ENCODE data around the gene UNC119B. TPM values are rescaled to one million over a fixed set of nuclear protein-coding genes. Genes with fewer than 3 reads are reported as not detected.

Gene UNC119B
- total RNA-seq, 1 donor from 2014 or later: 9.3 TPM

DNA sequence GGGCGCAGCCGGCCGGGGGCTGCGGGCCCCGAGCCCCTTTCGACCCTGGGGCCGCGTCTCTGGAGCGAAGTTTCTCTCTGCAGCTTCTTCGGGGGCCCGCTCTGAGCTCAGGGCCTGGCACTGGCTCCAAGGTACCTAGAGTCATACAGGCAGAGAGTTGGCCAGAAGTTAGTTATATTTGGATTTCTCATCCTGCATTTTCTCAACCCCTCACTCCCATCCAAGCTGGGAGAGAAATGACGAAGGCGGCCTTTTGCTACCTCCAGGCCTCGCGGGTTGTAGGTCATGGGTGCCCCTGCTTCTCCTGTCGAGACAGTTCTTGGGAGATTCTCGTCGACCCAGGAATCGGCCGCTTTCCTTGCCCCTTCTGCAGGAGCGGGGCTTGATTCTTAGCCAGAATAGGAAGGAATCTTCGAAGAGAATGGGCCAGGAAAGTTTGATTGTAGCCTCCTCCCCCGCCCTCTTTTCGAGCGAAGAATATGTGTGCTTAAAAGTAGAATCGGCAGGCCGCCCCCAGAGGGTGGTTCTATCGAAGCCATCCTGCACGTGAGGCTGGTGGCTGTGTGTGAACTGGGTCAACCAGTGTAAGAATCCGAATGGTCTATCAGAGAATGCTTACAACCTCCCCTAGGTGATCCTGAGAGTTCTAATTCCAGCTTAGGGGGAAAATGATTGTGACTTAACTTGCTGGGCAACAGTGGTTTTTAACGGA, 22.5 kb upstream of the UNC119B start:
- DNase-seq (ENCODE audit: low read depth): peak; percentile 18

DNA sequence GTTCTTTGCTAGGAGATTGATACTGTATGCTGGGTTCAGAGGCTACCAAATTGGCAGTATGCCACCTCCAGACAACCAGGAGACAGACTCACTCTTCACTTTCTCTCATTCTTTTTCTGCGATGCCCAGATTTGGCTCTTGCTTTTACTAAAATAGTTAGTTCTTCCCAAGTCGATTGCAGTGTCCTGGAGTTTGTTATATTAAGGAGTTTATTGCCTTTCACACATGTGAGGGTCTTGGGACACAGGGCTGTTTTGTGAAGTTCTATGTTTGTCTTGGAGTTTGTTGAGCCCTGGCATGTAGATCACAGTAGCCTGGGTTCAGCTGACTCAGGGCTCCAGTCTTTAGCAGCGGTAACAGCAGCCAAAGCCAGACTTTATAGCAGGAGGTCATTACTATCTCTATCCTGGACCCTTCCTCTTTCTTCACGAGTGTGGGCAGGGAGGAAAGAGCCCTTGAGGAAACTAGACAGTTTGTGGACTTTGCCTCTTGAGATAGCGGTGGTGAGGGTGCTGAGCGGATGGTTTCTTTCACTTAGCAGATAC, 21.7 kb upstream of the UNC119B start:
- DNase-seq (ENCODE audit: low read depth): peak; percentile 37

DNA sequence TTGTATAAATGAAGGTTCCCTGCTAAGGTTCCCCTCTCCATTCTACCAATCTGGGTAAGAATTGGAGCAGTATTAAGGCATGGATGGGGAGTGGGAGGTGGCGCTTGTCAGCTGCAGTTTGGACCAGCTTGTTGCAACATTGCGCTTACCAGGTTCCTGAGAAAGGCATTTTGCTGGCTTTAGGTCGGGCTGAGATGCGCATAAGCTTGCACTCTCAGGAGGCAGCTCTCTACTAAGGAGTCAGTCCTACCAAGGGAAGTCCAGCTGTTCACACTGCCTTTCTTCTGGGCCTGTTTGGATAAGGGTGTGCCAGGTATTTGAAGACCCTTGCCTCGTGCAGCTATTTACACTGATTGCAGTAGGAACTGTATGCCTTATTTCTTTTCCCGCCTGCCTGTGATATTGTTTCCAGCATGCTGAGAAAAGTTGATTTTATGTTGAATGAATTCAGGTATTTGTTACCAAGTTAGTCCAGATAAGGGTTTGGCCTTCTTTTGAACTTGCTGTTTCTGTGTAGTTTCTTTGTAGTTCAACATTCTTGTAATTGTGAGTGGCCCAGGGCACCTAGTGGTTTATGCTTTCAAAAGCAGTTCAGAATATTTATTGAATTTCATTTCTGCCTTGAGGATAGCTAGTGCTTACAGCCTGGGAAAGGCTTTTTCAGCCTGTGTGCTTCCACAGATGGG, 20.7 kb upstream of the UNC119B start:
- no peak for DNase-seq (ENCODE audit: low read depth)

DNA sequence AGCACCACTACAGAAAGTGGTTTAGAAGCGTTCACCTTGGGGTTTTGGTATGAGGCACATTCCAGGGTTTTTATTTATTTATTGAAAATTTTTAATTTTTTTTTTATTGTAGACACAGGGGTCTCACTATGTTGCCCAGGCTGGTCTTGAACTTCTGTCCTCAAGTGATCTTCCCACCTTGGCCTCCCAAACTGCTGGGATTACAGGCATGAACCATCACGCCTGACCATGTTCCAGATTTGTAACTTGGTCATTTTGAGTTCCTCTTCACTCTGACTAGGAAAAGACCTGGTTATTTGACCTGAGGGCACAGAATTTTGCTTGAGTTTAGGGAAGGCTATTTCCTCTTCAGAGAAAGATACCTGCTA, 20.2 kb upstream of the UNC119B start:
- DNase-seq (ENCODE audit: low read depth): no peak

DNA sequence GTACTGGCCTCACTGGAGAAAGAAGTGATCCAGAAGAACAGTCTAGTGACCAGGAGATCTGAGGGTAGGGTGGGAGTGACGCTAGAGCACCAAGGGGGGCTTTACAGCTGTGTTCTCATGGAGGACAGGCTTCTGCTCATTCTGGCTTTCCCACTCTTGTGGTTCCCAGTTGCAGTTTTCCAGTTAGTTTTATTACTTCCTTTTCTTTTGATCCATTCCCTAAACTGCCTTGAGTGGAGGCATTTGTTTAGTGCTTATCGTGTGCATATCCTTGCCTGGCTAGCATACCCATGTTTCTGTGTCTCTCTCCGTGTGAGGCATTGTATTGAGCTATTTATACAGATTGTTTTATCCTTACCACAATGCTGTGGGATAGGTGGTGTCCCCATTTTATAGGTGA, 19.3 kb upstream of the UNC119B start:
- no peak for DNase-seq (ENCODE audit: low read depth)

DNA sequence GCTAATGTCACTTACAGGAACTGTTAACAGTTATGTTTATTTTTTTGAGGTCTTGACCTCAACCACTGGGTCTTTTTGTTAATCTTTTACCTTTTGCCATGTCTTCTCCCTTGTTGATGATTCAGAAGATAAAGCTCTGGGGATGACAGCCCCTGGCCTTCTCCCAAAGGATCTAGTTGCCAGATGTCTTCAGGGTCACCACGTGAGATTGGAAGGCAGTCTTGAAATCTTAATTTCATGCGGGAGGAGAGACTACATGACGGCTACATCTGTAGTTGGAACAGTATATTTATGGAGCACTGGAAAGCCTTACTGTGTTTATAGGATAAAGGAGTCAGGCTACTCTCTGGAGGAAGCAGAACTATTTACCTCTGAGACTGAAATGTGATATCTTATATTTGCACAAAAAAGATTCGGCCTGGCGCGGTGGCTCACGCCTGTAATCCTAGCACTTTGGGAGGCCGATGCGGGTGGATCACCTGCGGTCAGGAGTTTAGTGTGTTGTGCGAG, 17.7 kb upstream of the UNC119B start:
- peak; percentile 20 for DNase-seq (ENCODE audit: low read depth)

DNA sequence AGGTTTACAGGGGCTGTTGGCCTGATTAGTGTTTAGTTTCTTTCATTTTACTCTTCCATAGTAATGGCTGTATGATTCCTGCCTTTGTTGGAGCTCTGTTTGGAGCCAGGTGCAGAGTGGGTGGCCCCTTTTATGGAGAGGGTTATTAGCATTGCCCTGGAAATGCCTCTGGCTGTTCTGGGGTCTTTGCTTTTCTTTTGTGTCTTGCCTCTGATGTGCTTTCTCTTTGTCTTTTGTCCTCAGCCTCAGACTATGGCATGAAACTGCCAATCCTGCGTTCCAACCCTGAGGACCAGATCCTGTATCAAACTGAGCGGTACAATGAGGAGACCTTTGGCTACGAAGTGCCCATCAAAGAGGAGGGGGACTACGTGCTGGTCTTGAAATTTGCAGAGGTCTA, 16.4 kb upstream of the UNC119B start:
- no peak for DNase-seq (ENCODE audit: low read depth)

DNA sequence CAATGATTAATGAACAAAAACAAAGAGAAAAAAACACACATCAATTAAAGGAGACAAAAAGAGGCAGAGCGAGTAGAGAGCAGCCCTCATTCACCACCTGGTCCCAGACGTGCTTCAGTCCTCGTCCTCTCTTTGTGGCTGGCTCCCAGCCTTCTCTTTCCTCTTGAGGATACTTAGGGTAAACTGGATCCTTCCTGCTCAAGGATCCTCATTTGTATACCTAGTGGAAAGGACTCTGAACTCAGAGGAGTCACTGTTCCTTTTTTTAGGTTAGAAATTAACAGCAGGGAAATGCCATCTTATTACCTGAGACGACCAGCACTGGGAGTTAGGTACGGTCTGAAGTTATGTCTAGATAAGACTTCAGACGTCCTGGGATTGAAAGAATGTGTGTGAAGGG, 13.6 kb upstream of the UNC119B start:
- no peak for DNase-seq (ENCODE audit: low read depth)

DNA sequence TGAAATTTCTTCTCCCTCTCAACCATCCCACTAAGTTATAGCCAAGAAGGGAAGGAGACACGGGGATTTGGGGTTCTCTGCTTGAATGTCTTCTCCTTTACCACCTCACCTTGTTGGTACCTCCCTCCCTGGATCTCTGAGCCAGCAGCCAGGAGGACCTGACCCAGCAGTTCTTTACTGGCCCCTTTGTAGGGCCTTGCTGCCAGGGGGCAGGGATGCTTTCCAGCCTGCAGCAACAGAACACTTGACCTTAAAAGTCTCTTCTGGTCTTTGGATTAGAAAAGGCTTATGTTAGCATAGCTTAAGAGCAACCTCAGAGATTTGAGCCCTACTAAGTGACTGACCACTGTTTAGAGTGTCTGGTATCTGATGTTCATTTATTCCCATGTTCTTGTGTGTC, 12.9 kb upstream of the UNC119B start:
- no peak for DNase-seq (ENCODE audit: low read depth)

DNA sequence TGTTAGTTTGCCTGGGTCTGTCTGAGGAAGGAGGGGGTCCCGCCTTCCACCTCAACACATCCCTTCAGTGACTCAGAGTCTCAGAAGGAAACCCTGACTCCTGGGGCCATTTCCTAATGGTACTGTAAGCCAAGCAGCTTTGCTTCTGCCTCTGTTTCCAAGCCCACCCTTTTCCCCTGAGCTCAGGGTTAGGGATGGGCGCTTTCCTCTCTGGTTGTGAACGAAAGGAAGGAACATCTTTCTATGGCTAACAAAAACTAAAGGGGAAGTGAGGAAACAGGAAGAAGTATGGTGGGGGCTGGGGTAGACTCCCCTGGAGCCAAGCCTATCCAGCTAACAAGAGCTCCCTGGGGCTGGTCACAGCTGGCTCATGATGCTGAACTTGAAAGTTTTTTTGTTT, 11.6 kb upstream of the UNC119B start:
- DNase-seq (ENCODE audit: low read depth): no peak

DNA sequence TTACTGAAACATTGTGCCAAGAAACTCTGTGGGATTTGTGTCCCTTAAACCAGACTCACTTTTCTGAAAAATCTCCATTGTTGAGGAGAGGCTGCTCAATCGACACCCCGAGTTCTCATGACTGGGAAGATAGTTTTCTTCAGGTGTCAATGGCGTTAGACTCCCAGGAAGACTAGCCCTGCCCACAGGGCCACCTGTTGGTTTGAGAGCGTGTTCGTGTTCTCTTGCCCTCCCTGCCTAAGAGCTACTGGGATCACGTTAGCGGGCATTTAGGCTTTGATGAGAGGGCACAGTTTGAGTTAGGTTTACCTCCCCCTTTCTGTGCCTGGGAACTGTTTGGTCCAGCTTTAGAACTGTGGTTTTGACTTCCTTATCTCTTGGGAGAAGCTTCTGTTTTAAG, 10.7 kb upstream of the UNC119B start:
- no peak for DNase-seq (ENCODE audit: low read depth)

DNA sequence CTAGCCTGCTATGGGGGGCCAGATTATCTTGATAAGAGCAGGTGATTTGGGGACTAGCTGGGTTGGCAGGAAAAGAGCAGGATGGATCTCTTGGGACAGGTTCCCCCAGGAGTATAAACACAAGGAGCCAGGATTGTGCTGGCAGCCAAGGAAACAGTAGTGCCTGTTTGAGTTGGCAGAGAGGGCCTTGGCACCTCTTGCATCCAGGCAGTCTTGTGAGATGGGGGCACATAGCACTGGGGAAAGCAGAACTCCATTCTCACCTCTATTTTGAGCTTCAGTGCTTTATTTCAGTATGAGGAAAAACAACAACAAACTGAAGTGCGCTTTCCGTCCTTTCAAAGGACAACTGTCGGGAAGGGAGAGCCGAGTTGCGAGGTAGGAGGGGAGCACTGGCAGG, 9.4 kb upstream of the UNC119B start:
- DNase-seq (ENCODE audit: low read depth): no peak

DNA sequence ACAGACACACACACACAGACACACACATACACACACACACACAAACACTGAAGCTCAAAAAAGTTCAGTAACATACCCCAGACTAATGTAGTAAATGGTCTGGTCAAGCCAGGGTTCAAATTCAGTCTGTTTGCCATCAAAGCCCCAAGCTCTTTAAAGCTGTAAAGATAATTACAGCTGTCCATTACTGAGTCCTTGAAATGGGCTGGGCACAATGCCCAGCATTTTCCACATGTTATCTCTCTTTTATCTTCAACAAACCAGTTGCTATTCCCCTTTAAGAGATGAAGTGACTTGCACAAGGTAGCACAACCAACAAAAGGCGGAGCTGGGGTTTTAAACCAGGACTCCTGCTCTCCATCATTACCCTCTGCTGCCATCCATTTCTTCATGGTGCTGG, 7.6 kb upstream of the UNC119B start:
- DNase-seq (ENCODE audit: low read depth): no peak

DNA sequence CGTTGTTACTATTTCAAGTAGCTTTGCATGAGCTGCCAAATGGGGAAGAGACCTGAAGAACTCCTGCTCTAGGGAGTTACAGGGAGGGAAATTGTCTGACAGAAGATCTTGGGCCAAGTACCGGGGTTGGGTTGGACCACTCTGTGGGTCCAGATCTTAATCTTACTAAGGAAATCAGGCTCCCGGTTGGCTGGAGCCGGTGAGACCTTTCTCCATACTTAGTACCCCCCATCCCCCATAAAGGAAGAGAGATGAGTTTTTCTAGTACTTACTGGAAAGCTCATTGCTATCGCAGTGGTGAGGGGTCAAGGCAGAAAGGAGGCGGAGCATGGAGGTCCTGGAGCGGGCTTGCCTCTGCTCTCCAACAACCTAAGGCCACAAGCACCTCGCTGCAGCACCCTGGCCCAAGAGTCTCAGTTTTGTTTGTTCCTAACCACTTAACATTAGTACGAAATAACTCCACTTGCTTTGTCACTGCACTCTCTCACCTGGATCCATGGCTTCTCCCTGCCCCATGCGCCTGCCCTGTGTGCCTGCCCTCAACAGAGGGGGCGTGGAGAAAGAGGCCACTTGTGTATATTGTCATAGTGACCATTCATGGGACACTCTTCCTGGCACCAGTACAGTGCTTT, 6.8 kb upstream of the UNC119B start:
- DNase-seq (ENCODE audit: low read depth): no peak

DNA sequence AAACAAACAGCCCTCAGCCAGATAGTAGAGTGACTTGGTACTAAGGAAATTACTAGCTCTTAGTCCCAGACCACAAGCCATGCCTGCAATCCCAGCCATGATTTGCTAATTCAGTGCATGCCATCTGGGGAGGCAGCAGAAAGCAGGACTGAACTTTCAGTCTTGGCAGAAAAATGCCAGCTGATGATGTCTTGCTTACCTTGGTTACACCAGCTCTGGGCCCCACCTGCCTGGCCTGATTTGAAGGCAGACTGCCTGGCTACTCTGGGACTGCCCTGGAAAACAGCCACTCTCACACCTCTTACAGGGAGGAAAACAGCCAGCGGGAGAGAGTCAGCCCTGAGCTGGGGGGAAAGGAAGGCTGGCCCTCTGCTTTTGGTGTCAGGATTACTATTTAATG, 4.6 kb upstream of the UNC119B start:
- no peak for DNase-seq (ENCODE audit: low read depth)

DNA sequence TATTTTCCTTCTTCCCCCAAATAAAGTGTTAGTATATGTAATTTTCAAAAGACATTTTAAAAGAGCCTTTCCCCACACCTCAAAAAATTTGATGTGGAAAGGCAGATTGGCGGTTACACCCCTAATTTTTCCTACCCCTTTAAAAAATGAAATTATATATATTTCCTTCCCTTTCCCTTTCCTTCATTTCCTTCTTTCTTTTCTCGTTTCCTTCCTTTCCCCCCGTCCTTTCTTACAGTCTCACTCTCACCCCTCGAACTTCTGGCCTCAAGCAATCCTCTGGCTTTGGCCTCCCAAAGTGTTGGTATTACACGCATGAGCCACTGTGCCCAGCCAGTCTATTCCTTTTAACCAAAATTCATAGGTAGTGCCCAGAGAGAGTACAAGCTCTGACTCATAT, 4.2 kb upstream of the UNC119B start:
- no peak for DNase-seq (ENCODE audit: low read depth)

DNA sequence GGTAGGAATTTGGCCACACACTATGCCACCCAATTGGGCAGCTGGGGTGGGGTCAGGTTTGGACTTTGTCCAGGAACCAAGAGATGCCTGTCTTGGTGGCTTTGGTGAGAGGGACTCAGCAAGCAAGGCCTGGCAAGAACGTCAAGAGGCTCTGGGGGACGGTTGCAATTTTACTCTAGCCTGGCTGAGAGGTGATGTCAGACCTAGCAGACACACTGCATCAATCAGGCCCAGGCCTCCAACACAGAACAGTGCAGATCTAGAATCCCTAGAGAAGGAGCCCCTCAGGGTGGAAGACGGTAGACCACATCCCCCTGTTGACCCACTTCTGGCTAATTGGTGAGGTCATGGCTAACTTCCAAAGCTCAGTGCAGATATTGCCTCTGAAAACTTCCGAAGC, 1.6 kb upstream of the UNC119B start:
- DNase-seq (ENCODE audit: low read depth): peak; percentile 61

DNA sequence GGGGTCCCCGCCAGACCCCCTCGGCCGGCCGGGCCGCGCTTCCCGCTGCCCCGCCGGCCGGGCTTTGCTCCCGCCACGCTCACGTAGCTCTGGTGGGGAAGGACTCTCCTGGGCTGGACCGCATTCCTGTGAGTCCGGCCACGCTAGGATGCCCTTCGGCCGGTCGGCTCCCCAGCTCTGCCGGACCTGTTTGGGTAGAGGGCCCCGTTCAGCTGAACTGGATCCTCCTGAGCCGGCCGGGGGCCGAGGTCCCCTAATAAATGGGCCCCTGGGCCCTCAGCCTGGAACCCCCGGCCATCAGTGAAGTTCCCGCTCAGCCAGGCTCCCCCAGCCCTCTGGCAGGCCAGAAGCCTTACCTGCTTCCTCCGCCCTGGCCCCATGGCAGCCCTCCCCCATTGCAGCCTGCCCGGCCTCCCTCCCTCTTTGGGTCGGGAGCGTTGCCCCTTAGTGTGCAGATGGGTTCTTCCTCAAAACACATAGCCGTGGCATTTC, 593 bp downstream of the UNC119B start:
- DNase-seq (ENCODE audit: low read depth): no peak

DNA sequence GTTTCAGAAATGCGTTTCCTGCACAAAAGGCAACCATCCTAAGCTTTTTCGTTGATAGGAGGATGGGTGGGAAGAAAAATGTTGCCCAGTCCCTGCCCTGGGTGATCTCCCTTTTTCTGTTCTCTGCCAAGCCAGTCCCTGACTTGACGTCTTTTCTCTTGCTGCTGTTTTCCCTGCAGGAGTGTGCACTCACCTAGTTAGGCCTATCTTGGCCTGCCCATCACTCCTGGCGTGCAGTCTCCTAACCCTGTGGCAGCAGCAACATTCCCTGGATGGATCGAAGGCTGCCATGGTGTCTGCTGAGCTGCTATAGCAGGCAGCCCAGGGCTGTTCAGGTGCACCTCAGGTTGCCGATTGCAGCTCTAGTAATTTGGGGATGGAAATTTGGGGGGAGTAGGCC, 1.2 kb downstream of the UNC119B start:
- no peak for DNase-seq (ENCODE audit: low read depth)

DNA sequence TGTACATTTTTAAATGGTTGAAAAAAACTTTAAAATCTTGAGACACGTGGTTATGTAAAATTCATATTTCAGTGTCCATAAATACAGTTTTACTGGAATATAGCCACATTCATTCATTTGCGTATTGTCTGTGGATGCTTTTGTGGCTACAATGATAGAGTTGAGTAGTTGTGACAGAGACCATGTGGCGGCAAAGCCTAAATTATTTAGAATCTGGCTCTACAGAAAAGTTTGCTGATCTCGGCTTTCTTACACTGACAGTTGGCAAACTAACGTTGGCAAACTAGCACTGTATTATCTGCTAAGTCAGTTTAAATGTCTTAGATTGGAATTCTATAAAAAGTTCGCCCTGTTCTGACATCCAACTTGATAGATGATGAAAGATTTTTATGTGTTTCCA, 2.4 kb downstream of the UNC119B start:
- DNase-seq (ENCODE audit: low read depth): no peak

DNA sequence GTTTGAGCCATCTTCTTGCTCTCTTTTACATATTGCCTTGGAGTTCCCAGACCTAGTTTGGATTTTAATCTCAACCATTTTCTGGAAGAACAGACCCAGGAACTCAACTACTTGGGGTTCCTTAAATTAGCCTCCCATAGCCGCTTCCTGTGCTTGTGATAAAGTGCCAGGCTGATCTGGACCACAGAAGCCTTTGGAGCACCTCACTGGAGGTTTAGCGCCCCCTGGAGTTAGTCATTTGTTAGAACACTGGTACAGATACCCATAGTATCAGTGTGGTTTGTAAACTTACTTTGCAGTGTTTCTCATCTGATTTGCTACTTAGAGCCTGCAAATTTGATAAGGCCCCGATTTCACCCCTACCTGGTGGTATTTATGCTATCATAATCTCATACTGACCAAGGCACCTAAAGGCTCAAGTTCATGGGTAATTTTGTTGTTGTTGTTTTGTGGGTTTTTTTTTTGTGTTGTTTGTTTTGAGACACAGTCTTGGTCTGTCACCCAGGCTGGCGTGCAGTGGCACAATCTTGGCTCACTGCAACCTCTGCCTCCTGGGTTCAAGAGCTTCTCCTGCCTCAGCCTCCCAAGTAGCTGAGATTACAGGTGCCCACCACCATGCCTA, 3.7 kb downstream of the UNC119B start:
- peak; percentile 87 for DNase-seq (ENCODE audit: low read depth)

DNA sequence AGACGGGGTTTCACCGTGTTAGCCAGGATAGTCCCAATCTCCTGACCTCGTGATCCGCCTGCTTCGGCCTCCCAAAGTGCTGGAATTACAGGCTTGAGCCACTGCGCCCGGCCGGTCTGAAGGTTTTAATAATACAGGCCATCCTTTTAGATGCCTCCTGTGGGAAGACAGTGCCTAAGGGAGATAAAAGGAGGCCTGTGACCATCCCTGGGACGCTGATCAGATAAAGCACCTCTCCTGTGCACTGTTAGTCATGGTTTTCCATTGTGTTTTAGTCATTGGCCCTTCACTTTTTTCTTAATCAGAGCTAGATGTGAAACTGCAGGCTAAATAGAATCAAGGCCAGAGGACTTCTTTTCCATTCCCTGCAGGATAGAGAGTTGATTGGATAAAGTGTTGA, 7.8 kb downstream of the UNC119B start:
- DNase-seq (ENCODE audit: low read depth): no peak

Data from myocyte (in vitro differentiated cells).